NT2/D1 (cell line): ENCODE data around the gene UCP3.

Experiments
- SUZ12 ChIP-seq: IDR thresholded peaks from 2 replicates; pipeline ENCODE4 v1.6.1; 2011; ENCODE audit not compliant: insufficient read length, insufficient read depth; ENCODE audit errors: extremely low read depth
- YY1 ChIP-seq: IDR thresholded peaks from 2 replicates; pipeline ENCODE4 v1.6.1; 2011; ENCODE audit not compliant: insufficient read length, insufficient read depth
- ZNF274 ChIP-seq: IDR thresholded peaks from 2 replicates; pipeline ENCODE4 v1.6.1; 2011; ENCODE audit warnings: mild to moderate bottlenecking, low read depth, low read length

GRCh38 chr11:73978576-73979086, 30.3 kb downstream of the UCP3 start:
- no peak for TF ChIP-seq ZNF274
- no peak for TF ChIP-seq SUZ12
- TF ChIP-seq YY1, result no peak
